Stimulated activated CD4-positive, alpha-beta T cell treated with anti-CD3 and anti-CD28 coated beads, Interleukin-2, amount 100 ng/mL, for 24 hours (primary cell): ENCODE results near the gene SRSF6.
"Not testable (repeated sequence)": the region's sequence is repeated elsewhere in the genome, so short reads cannot be mapped to it uniquely, and the experiment has no call there.

Source experiments
- DNase-seq, 2 donors: peaks; one replicate each; pipeline ENCODE4 v3.0.0-alpha.2; 2020

The SRSF6 gene

DNA sequence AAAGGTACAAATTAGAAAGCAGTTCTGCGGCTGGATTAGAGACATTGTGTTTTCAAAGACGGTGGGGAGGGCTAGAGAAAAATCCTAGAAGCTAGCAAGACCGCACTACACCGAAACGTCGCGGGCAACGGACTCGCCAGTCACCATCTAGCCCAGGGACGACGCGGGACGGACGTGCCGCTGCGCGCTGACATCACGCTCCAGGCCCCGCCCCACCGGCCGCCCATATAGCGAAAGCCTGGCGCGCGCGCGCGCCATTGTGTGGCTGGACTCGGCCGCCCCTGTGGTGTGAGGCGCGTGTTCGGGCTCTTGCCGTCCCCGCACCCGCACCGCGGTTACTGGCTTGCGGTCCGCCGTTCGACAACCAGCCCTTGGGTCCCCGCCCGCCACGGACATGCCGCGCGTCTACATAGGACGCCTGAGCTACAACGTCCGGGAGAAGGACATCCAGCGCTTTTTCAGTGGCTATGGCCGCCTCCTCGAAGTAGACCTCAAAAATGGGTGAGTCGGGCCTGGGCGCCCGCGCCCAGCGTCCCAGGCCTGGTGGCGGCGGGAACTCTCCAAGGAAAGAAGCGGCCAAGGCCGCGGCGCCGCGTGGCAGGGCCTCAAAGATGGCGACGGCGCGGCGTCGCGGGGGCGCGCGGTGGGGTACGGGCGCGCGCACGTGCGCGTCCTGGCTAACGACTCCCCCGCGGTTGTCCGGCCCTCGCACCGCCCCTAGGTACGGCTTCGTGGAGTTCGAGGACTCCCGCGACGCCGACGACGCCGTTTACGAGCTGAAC is at the start of gene SRSF6:
SRSF6 (plus strand) TSS at position 257 of the 782 bp plus-strand sequence; CDS start at position 395, 138 bp downstream.
- peak; percentile 95 for DNase-seq

- DNase-seq, result no peak
Observed at GRCh38 chr20:43408848-43409576, 48.7 kb upstream of the SRSF6 start.

GRCh38 chr20:43409577-43409913 is 48.2 kb upstream of the SRSF6 start:
- DNase-seq, result no peak

- no peak for DNase-seq
Observed at GRCh38 chr20:43415661-43416430, 41.9 kb upstream of the SRSF6 start.

GRCh38 chr20:43416591-43417228 is 41.0 kb upstream of the SRSF6 start:
- no peak for DNase-seq

- no peak for DNase-seq
Observed at GRCh38 chr20:43420192-43420591, 37.5 kb upstream of the SRSF6 start.

DNA sequence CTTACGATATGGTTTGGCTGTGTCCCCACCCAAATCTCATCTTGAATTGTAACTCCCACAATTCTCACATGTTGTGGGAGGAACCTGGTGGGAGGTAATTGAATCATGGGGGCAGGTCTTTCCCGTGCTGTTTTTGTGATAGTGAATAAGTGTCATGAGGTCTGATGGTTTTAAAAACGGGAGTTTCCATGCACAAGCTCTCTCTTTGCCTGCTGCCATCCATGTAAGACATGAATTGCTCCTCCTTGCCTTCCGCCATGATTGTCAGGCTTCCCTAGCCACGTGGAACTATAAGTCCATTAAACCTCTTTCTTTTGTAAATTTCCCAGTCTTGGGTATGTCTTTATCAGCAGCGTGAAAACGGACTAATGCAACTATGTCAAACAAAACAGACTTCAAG is 36.8 kb upstream of the SRSF6 start:
- DNase-seq, result not testable (repeated sequence)

GRCh38 chr20:43426172-43426571 is 31.5 kb upstream of the SRSF6 start:
- no peak for DNase-seq

DNA sequence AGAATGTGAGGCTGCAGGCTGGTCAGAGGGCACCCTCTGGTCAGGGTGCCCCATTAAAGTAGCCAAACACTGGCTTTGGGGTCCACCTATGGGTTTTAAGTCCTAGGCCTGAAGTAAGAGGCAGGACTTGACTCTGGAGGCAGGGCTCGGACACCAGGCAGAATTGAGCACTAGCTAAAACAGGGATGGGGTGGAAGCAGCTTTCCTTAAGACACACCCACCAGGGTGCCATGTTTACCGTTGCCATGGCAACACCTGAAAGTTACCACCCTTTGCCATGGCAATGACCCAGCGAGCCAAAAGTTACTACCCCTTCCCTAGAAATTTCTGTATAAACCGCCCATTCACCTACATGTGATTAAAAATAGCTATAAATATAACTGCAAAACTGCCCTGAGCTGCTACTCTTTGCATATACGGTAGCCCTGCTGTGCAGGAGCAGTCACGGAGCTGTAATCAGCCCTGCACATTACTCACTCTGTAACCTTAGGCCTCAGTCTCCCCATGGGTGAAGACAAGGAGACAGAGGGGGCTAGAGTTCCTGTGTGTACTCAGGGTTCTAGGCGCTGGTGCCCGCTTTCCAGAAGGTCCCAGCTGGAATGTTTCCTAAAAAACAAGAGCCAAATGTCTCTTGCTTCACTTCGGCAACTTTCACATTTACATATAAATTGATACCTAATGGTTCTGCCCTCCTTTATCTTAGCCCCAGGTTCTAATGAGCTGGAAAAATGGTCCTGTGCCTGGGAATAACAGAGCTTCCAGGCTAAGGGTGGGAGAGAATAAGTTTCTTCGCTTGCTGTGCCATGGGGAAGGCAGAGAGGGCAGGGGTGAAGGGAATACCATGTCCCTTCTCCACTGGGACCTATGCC is 27.2 kb upstream of the SRSF6 start:
- DNase-seq, result no peak

DNA sequence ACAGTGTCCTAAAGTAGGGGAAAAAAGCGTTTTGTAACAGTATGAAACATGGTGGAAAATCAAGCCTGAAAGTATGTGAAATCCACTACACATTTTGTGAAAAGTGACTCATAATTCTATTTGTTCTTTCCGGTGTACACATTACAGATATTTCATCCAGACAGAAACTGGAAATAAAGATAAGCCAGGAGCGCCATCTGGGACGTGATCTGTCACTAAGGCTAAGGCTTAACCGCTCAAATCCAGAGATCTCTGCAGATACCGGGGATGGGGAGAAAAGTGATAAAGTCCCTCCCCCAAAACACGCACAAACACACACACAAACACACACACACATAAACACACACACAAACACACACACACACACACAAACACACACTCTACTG is 26.6 kb upstream of the SRSF6 start:
- no peak for DNase-seq

GRCh38 chr20:43432498-43432897 is 25.2 kb upstream of the SRSF6 start:
- no peak for DNase-seq

GRCh38 chr20:43433250-43433854 is 24.3 kb upstream of the SRSF6 start:
- no peak for DNase-seq

DNA sequence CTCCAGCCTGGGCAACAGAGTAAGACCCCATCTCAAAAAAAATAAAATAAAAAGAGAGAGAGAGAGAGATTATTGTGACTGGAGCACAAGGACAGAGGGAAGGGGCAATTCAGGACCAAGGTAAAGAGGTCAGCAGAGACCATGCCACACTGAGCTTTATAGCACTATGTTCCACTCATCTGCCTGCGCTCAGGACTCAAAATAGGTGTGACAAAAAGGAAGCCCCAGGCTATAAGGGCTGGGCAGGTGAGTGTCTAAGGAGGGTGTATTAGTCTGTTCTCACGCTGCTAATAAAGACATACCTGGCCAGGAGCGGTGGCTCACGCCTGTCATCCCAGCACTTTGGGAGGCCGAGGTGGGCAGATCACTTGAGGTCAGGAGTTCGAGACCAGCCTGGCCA is 23.1 kb upstream of the SRSF6 start:
- no peak for DNase-seq

- no peak for DNase-seq
Observed at GRCh38 chr20:43438578-43439316, 18.9 kb upstream of the SRSF6 start.

DNA sequence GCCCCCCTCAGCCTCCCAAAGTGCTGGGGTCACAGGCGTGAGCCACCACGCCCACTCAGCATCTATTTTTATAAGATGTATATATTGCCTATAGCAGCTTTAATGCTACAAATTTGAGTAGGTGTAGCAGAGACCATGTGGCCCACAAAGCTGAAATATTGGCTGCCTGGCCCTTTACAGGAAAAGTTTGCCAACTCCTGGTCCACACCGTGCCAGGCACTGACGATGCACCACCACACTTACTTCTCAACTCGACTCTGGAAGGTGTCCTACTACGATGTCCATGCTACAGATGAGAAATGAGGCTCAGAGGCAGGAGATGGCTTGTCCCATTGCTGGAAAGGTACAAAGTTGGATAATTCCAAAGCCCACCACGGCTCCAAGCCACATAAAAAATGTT is 17.2 kb upstream of the SRSF6 start:
- no peak for DNase-seq

- no peak for DNase-seq
Observed at GRCh38 chr20:43442282-43442880, 15.3 kb upstream of the SRSF6 start.

DNA sequence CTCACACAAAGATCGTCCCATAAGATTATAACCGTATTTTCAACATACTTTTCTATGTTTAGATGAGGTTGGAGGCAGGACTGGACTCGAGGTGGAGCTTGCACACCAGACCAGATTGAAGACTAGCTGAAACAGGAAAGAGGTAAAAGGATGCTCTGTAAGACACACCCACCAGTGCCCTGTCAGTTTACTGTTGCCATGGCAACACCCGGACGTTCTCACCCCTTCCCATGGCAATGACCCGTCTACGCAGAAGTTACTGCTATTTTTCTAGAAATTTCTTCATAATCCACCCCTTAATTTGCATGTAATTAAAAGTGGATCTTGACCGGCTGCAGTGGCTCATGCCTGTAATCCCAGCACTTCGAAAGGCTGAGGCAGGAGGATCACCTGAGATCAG is 13.6 kb upstream of the SRSF6 start:
- DNase-seq, result no peak

GRCh38 chr20:43446361-43446879 is 11.3 kb upstream of the SRSF6 start:
- no peak for DNase-seq

DNA sequence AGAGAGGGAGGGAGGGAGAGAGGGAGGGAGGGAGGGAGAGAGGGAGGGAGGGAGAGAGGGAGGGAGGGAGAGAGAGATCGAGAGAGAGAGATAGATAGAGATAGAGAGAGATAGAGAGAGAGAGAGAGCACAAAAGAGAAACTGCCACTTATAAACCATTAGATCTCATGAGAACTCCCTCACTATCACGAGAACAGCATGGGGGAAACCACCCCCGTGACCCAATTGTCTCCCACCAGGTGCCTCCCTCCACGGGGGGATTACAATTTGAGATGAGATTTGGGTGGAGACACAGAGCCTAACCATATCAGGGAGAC is 9.3 kb upstream of the SRSF6 start:
- not testable (repeated sequence) for DNase-seq

DNA sequence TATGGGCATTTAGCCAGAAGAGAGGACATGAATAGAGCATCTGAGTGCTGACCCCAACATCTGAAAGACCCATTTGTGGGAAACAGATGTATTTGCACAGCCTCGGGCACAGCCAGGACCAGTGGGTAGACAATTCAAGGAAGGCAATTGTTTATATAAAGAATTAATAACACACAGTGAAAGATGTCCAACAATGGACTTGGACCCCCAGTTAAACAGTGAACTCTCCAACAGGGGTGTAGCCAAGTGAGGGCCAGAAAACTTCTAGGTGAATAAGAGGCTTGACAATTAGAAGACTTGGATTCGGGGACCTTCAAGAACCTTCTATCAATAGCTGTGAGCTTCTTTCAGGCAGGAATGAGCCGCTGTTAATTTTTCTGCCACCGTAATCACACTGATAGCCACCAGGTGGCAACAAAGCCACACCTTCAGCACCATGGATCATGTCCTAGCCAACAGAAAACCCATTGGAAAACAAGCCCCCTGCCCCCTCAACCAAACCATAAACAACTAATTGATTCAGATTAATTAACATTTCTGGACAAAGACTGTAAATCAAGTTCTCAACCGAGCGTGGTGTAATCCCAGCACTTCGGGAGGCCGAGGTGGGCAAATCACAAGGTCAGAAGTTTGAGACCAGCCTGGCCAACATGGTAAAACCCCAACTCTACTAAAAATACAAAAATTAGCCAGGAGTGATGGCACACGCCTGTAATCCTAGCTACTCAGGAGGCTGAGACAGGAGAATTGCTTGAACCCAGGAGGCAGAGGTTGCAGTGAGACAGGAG is 8.8 kb upstream of the SRSF6 start:
- DNase-seq, result peak; percentile 43 to 50
